Retina (tissue), 1 donor: Measurements from ENCODE around the gene CA5A.
"Not testable (repeated sequence)": the region's sequence is repeated elsewhere in the genome, so short reads cannot be mapped to it uniquely, and the experiment has no call there.

Source experiments
- DNase-seq: peaks from one replicate; pipeline ENCODE4 v3.0.0-alpha.2; 2016

CA5A gene

GRCh38 chr16:87936375-87937230 lies at the start of gene CA5A:
Gene CA5A, minus strand, starts transcription at chr16:87936529. Its CDS starts 79 bp downstream, at chr16:87936450.
- DNase-seq, result no peak

DNA sequence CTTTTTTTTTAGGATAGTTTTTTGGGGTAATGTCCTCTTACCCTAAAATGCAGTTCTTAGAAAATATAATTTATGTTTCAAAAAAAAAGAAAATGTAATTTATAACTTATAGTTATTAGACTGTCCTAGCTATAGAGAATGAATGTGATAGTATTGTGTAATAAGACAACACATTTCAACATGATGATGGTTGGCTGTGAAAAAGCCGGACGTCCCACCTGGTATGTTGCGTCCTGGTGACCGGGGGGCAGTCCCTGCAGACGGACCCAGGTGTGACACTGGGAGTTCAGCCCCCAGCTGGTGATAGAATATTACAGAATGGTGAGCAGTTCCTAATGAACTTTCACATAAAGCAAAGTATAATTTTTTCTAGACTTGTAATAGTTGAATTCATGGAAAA lies 49.2 kb upstream of the CA5A start:
- DNase-seq, result not testable (repeated sequence)

DNA sequence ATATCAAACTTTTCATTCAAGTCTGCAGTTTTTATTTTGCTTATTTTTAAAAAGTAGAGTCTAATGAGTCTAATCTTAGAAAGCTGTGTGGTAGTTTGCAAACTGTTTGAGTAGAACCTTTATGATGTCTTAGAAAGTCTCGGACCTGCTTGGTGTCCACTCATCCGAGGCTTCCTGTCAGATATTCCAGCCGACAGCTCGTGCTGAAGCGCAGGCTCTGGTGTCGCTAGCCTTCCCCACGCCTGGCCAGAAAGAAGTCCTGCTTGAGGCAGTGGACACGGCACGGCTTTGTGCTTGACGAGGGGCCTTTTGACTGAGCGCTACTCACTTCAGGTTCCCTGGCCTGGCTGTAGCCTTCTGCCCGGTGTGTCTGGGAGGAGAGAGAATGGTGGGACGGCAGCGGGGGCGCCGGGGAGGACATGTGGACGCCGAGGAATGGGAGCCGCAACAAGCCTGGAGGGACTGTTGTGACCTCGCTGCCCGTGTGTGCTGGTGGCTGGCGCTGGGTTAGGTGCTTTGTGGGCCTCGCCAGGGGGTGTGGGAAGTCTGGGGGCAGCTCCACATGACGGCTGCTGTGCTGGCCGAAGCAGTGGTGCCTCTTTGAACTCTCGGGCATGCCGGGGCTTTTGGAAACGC lies 48.4 kb upstream of the CA5A start:
- no peak for DNase-seq

GRCh38 chr16:87984180-87984579 lies 47.9 kb upstream of the CA5A start:
- DNase-seq, result not testable (repeated sequence)

- DNase-seq, result not testable (repeated sequence)
Observed at GRCh38 chr16:87983737-87984097, 47.4 kb upstream of the CA5A start.

- DNase-seq, result not testable (repeated sequence)
Observed at GRCh38 chr16:87983072-87983736, 46.9 kb upstream of the CA5A start.

GRCh38 chr16:87982581-87983041 lies 46.3 kb upstream of the CA5A start:
- DNase-seq, result no peak

DNA sequence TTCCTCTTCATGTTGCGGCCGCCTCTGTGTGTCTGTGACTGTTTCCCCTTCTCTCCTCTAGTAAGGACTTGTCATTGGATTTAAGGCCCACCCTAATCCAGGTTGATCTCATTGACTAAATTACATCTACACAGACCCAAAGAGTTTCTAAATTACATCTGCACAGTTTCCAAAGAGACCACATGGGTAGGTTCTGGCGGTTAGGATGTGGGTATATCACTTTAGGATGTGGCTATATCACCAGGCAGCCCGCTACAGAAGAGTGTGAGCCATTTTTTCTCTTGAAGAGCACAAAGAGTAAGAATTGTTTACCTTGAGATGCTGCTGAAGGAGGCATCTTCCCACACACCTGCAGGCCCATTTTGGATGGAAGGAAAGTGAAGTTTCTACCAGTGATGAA lies 45.0 kb upstream of the CA5A start:
- DNase-seq, result not testable (repeated sequence)

DNA sequence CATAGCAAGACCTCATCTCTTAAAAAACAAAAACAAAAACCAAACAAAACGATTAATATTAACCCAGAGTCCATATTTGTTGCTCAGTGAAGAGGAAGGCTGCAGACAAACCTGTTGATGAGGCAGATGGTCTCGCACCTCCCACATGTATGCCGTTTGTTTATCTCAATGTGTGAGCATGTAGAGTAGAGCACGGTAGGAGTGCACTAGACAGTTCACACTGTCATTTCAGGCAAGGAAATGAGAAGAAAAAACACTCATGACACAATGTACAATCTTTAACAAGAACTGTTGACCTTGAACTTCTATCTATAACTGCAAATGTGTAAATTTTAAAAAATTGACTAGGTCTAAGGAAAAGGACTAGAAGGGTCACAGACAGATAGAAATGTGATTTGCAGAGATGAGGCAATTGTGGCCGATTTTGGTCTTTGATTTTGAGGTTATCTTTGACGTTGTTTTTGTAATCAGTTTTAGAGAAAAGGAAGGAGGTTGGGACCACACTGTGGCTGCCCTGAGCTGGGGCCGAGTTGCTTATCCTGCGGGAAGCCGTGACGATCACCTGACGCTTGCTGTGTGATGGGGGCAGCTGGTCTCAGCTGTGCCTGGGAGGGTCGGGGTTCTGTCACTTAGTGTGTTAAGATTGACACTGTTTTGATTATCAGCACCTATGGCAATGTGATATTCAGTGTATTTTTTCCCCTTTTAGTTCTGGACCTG lies 43.7 kb upstream of the CA5A start:
- DNase-seq, result not testable (repeated sequence)

- no peak for DNase-seq
Observed at GRCh38 chr16:87979352-87979751, 43.0 kb upstream of the CA5A start.

DNA sequence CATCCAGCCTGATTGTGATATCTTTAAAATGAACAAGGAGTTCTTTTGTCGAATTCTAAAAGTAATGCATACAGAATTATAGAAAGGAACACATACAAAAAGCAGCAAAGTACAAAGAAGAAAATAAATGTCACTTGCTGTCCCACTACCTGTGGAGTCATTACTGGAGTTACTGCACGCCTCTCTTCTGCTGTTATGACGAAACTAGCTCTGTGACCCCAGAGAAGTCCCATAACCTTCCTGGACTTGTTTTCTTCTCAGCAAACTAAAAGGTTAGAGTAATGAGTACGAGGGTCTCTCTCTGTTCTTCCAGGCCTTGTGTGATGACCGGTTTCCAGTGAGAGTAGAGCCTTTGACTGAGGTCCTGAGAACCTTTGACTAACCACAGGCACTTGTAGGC lies 41.8 kb upstream of the CA5A start:
- no peak for DNase-seq

- no peak for DNase-seq
Observed at GRCh38 chr16:87976665-87977064, 40.3 kb upstream of the CA5A start.

DNA sequence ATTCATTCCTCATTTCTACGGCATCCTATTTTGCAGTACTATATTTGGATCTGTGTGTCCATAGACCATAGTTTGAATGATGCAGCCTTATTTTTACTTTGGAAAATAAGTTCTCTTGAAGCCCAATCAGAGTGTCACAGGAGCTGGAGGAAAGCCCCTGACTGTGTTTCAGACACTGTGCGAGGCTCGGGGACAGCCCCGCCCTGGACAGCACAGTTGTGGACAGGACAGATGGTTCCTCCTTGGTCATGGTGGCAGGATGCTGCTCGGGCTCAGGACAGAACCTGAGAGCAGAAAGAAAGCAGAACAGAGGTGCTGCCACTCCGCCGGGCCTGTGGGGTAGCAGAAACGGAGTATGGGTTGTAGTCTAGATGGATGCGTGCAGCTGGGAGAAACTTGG lies 37.8 kb upstream of the CA5A start:
- no peak for DNase-seq

- DNase-seq, result no peak
Observed at GRCh38 chr16:87973717-87974116, 37.4 kb upstream of the CA5A start.

DNA sequence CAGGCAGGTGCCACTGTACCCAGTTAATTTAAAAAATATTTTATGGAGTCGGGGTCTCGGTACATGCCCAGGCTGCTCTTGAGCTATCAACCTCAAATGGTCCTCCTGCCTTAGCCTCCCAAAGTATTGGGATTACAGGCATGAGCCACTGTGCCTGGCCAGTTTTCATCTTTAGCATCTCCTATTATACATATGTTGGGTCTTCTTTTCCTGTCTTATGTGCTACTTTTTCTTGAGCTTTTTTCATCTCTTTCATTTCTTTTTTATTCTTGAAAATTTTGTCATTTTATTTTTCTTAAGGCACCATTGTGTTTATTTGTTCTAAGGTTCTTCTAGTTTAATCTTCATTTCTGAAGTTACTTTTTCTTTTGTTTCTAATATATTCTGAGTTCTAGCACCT lies 35.6 kb upstream of the CA5A start:
- no peak for DNase-seq

- no peak for DNase-seq
Observed at GRCh38 chr16:87970186-87970585, 33.9 kb upstream of the CA5A start.

DNA sequence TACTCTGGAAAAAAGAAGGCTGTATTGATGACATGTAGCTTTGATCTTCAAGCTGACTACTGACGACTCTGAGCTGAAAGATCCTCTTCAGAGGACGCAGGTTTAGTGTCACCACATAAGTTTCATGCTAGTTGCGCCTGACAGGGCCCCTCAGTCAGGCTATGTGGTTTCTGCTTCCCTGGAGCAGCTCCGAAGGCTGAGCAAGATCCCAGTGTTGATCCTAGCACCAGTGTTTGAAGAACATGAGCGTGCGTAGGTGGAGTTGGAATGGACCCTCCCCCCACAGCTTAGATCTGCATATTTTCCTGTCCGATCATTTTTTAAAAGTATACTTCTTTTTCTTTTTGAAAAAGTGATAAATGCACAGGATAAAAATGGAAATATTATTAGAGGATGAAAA lies 32.2 kb upstream of the CA5A start:
- no peak for DNase-seq

DNA sequence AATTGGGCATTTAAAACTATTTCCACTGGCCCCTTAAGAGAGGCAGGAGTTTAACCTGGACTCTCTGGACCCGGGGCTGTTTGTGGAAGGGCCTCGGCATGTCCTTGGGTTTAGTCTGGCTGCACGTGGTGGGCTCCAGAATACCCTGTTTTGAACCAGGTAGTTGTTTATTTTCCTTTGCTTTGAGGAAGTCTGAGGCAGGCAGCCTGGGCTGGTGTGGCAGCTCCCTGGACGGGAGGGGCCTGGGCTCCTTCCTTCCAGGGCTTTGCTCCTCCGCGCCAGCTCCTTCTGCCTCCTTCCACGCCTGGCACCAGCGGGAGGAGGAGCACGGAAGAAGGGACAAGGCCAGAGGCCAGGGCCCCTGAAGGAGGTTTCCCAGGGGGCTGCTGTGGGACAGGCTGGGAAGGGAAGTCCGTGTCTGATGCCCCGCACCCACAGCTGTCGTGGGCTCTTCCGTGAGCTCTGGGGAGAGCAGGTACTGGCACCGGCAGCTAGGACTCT lies 30.4 kb upstream of the CA5A start:
- DNase-seq, result no peak

- DNase-seq, result no peak
Observed at GRCh38 chr16:87966064-87966645, 29.8 kb upstream of the CA5A start.

- DNase-seq, result no peak
Observed at GRCh38 chr16:87965417-87965816, 29.1 kb upstream of the CA5A start.

- DNase-seq, result no peak
Observed at GRCh38 chr16:87964049-87964659, 27.8 kb upstream of the CA5A start.

DNA sequence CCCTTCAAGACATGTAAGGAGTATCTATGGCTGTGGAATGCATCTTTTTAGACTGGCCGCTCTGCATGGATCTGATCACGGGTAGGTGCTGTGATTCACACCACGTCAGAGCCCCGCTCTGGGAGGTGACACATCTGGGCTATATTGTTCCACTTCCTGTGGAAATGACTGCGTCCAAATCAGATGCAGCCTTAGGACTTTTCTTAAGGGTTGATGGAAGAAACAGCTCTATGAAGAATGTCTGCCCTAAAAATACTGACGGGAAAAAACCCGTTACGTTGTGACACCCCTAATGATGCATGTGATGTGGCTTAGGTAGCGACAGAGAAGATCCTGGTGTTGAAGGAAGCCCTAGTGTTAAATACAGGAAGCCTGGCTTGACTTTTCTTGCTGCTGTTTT lies 27.1 kb upstream of the CA5A start:
- no peak for DNase-seq
